ENCODE measurements around the gene GAL3ST1. TPM values are rescaled to one million over a fixed set of nuclear protein-coding genes. Genes with fewer than 3 reads are reported as not detected.

Gene GAL3ST1
- total and polyA plus RNA-seq, 2 of the 8 experiments (the other 6 are each of a cell fraction or from before 2014, with no cell fraction given) = 11.0 to 32.5 TPM

GRCh38 chr22:30591588-30592359, 17.3 kb upstream of the GAL3ST1 start, which contains the start of gene PES1 (continued):
- TF ChIP-seq BACH1 (IDR thresholded peaks at IDR 0.05; ENCODE audit: low read length) (no peak), CTCF (IDR thresholded peaks at IDR 0.05; ENCODE audit: control extremely low read depth in 1 of 3, insufficient read depth in 1 of 3, low read depth in 1 of 3, low read length in 3 of 3) (no peak), TBP (IDR thresholded peaks at IDR 0.05; ENCODE audit: low read depth, low read length) (peak; percentile 56; the same call in 1 of the 2 replicates), SIX5 (IDR thresholded peaks at IDR 0.05; ENCODE audit: low read depth, low read length) (peak; percentile 85), SAP30 (IDR thresholded peaks at IDR 0.05; ENCODE audit: insufficient read depth, insufficient replicate concordance, low read length) (peak; percentile 66), GABPA (IDR thresholded peaks at IDR 0.05; ENCODE audit: borderline replicate concordance, insufficient read depth, low read length) (no peak), TEAD4 (IDR thresholded peaks at IDR 0.05; ENCODE audit: low read depth, low read length) (no peak; the same call in 1 of the 2 replicates), RXRA (IDR thresholded peaks at IDR 0.05; ENCODE audit: insufficient read depth, low read depth, low read length) (no peak), KDM4A (IDR thresholded peaks at IDR 0.05; ENCODE audit: low read depth, low read length, severe bottlenecking) (no peak), BRCA1 (IDR thresholded peaks at IDR 0.05; ENCODE audit: low read depth, low read length) (no peak), POLR2A (IDR thresholded peaks at IDR 0.05; ENCODE audit: control extremely low read depth in 1 of 2, low read depth in 2 of 2, low read length in 2 of 2) (peak; percentile 55 to 71; a peak in 2 of 3 replicates), SIN3A (conservative IDR thresholded peaks at IDR 0.05 in 1 of 2, IDR thresholded peaks at IDR 0.05 in 1 of 2; ENCODE audit: low read depth in 1 of 2, low read length in 2 of 2) (peak; percentile 74 to 96; a peak in 2 of 4 replicates), ATF3 (IDR thresholded peaks at IDR 0.05; ENCODE audit: insufficient read depth, low read depth, low read length) (no peak), SIRT6 (IDR thresholded peaks at IDR 0.05; ENCODE audit: low read length) (no peak), CEBPB (IDR thresholded peaks at IDR 0.05; ENCODE audit: low read depth, low read length) (no peak), YY1 (IDR thresholded peaks at IDR 0.05; ENCODE audit: low read depth, low read length) (no peak), E2F6 (IDR thresholded peaks at IDR 0.05) (peak; percentile 63), JUN (IDR thresholded peaks at IDR 0.05; ENCODE audit: low read depth, low read length) (no peak), CTBP2 (IDR thresholded peaks at IDR 0.05; ENCODE audit: borderline replicate concordance, insufficient read depth, insufficient read length, low read length) (no peak), PHF8 (conservative IDR thresholded peaks at IDR 0.05; ENCODE audit: low read depth, low read length) (peak; percentile 74), CHD1 (IDR thresholded peaks at IDR 0.05; ENCODE audit: low read depth, low read length) (no peak)

All from H1 (cell line).